HEK293T (cell line): ENCODE data around the gene CBFA2T2.
"Not testable (repeated sequence)": the region's sequence is repeated elsewhere in the genome, so short reads cannot be mapped to it uniquely, and the experiment has no call there.

Source experiments
- CTCF ChIA-PET: fragments of 350-600 bp; formaldehyde crosslinking; extraction: SDS; loops from one replicate; lab custom pipeline; 2021; ENCODE audit warnings: antibody characterized with exemption, inconsistent platforms; lab: Yijun Ruan, JAX
- POLR2A ChIA-PET: fragments of 350-600 bp; formaldehyde crosslinking; extraction: SDS; loops from one replicate; lab custom pipeline; 2020; ENCODE audit warnings: antibody characterized with exemption, inconsistent platforms; lab: Yijun Ruan, JAX
- DNase-seq: peaks from one replicate; pipeline ENCODE4 v3.0.0; 2012; ENCODE audit warnings: mixed read lengths; ENCODE audit errors: extremely low spot score
- ARNT ChIP-seq: fragments of 450-650 bp; IDR thresholded peaks from 2 replicates; pipeline ENCODE4 v1.6.1; 2017; ENCODE audit warnings: mild to moderate bottlenecking
- BHLHE40 ChIP-seq: fragments of 450-650 bp; IDR thresholded peaks from 2 replicates; pipeline ENCODE4 v1.6.1; 2016; ENCODE audit warnings: mild to moderate bottlenecking, moderate library complexity, borderline replicate concordance
- CTBP1 ChIP-seq: fragments of 450-650 bp; IDR thresholded peaks from 2 replicates; pipeline ENCODE4 v1.6.1; 2016; ENCODE audit warnings: borderline replicate concordance
- ELF4 ChIP-seq: fragments of 450-650 bp; IDR thresholded peaks from 2 replicates; pipeline ENCODE4 v1.6.1; 2017; ENCODE audit warnings: antibody characterized with exemption
- FOXA1 ChIP-seq: fragments of 450-650 bp; IDR thresholded peaks from 2 replicates; pipeline ENCODE4 v1.6.1; 2016; ENCODE audit warnings: mild to moderate bottlenecking
- FOXK2 ChIP-seq: fragments of 450-650 bp; IDR thresholded peaks from 2 replicates; pipeline ENCODE4 v1.6.1; 2016; ENCODE audit warnings: mild to moderate bottlenecking
- FOXM1 ChIP-seq: fragments of 450-650 bp; IDR thresholded peaks from 2 replicates; pipeline ENCODE4 v1.6.1; 2017; ENCODE audit warnings: mild to moderate bottlenecking, borderline replicate concordance
- HDGF ChIP-seq: fragments of 450-650 bp; IDR thresholded peaks from 2 replicates; pipeline ENCODE4 v1.6.1; 2017; ENCODE audit warnings: antibody characterized with exemption, borderline replicate concordance
- L3MBTL2 ChIP-seq: fragments of 450-650 bp; conservative IDR thresholded peaks from 2 replicates; pipeline ENCODE4 v1.6.1; 2016; ENCODE audit warnings: mild to moderate bottlenecking
- LEF1 ChIP-seq: fragments of 450-650 bp; IDR thresholded peaks from 2 replicates; pipeline ENCODE4 v1.6.1; 2017; ENCODE audit warnings: mild to moderate bottlenecking, borderline replicate concordance
- NFRKB ChIP-seq: fragments of 450-650 bp; IDR thresholded peaks from 2 replicates; pipeline ENCODE4 v1.6.1; 2016; ENCODE audit warnings: mild to moderate bottlenecking, moderate library complexity
- PKNOX1 ChIP-seq: fragments of 450-650 bp; IDR thresholded peaks from 2 replicates; pipeline ENCODE4 v1.6.1; 2016
- SP1 ChIP-seq: fragments of 450-650 bp; IDR thresholded peaks from 2 replicates; pipeline ENCODE4 v1.6.1; 2017
- SUZ12 ChIP-seq: fragments of 450-650 bp; IDR thresholded peaks from 2 replicates; pipeline ENCODE4 v1.6.1; 2016; ENCODE audit warnings: mild to moderate bottlenecking
- TARDBP ChIP-seq: fragments of 450-650 bp; IDR thresholded peaks from 2 replicates; pipeline ENCODE4 v1.6.1; 2016
- ZNF384 ChIP-seq: fragments of 450-650 bp; IDR thresholded peaks from 2 replicates; pipeline ENCODE4 v1.6.1; 2016

Gene CBFA2T2

DNA sequence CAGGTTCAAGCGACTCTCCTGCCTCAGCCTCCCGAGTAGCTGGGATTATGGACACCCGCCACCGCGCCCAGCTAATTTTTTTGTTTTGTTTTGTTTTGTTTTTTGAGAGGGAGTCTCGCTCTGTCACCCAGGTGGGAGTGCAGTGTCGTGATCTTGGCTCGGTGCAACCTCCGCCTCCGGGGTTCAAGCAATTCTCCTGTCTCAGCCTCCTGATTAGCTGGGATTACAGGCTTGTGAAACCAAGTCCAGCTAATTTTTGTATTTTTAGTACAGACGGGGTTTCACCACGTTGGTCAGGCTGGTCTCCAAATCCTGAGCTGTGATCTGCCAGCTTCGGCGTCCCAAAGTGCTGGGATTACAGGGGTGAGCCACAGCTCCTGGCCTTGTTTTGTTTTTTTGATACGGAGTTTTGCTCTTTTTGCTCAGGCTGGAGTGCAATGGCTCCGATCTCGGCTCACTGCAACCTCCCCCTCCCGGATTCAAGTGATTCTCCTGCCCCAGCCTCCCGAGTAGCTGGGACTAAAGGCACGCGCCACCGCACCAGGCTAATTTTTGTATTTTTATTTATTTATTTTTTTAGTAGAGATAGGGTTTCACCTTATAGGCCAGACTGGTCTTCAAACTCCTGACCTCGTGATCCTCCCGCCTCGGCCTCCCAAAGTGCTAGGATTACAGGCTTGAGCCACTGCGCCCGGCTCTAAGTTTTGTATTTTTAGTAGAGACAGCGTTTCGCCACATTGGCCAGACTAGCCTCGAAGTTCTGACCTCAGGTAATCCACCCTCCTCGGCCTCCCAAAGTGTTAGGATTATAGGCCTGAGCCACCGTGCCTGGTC lies 1.0 kb upstream of the CBFA2T2 start:
- TF ChIP-seq L3MBTL2 = peak; percentile 69
- CTCF ChIA-PET = interaction anchor here (0.9 to 1.0 kb wide), 2 partner anchors 12 to 13 kb away, joined by 3 read pairs; no protein-coding TSS in a partner anchor
- DNase-seq = not testable (repeated sequence)
- POLR2A ChIA-PET = interaction anchor here (0.8 to 2.5 kb wide), 11 partner anchors 10 to 183 kb away, joined by 3 to 24 read pairs (median 5); no protein-coding TSS in a partner anchor

GRCh38 chr20:33489495-33490022 lies 337 bp upstream of the CBFA2T2 start:
- POLR2A ChIA-PET = interaction anchor here (0.6 to 2.5 kb wide), 27 partner anchors 9 to 476 kb away, joined by 3 to 24 read pairs (median 3); partner anchors contain the start of gene SNTA1
- TF ChIP-seq SP1 (no peak), NFRKB (no peak), CTBP1 (no peak), ELF4 (peak; percentile 25; the same call in 1 of the 2 replicates), PKNOX1 (peak; percentile 43; the same call in 1 of the 2 replicates), SUZ12 (no peak), TARDBP (no peak), L3MBTL2 (peak; percentile 65), FOXM1 (no peak), FOXK2 (no peak), HDGF (no peak), LEF1 (no peak), FOXA1 (no peak)
- CTCF ChIA-PET = interaction anchor here (0.7 to 1.0 kb wide), 3 partner anchors 12 to 26 kb away, joined by 3 read pairs; no protein-coding TSS in a partner anchor

DNA sequence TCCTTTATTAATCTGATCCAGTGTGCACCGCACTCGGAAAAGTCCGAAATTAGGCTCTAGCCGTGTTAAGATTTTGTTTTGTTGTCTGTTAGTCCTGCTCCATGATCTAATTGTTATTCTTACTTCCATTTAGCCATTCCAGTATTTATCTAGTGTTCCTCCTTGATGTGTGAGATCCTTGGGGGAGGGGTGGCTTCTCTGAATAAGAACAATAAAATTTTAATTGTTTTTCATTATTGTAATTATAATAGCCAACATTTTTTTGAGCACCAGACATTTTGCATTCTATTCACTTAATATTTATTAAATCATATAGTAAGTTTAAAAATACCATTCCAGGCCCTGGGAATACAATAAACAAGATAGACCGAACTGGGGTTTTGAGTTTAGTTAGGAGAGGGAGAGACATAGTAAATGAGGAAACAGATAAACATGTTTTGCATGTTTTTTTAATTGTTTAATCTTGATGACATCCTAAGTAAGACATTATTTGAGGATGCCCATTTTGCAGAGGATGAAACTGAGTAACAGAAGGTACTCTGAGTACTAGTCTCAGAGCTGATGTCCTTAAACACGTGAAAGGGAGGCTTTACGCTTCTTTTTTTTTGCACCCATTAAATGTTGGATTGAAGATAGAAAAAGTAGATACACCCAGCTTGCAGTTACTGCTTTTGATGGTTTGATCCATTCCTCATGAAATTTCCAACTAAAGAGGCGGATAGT lies 1.2 kb downstream of the CBFA2T2 start:
- ChIA-PET CTCF (interaction anchor here (0.6 kb wide), 1 partner anchor 39 kb away, joined by 3 read pairs; no protein-coding TSS in a partner anchor), POLR2A (interaction anchor here (0.6 to 2.5 kb wide), 8 partner anchors 9 to 173 kb away, joined by 3 to 24 read pairs (median 7); no protein-coding TSS in a partner anchor)
- TF ChIP-seq ELF4 (no peak), SUZ12 (no peak), ZNF384 (no peak), CTBP1 (no peak), HDGF (no peak), FOXM1 (no peak), FOXK2 (no peak), FOXA1 (no peak), TARDBP (no peak), PKNOX1 (no peak), BHLHE40 (no peak), SP1 (no peak)

More at GRCh38 chr20:33489495-33490022, 337 bp upstream of the CBFA2T2 start:
- DNase-seq = peak; percentile 99

GRCh38 chr20:33493076-33493766 lies 3.3 kb downstream of the CBFA2T2 start:
- ChIA-PET CTCF (no interaction called here), POLR2A (no interaction called here)

More for the DNA sequence above, 1.2 kb downstream of the CBFA2T2 start:
- no peak for DNase-seq

GRCh38 chr20:33496776-33497175 lies 6.9 kb downstream of the CBFA2T2 start:
- POLR2A ChIA-PET, DNase-seq, CTCF ChIA-PET: not testable (repeated sequence)

More at GRCh38 chr20:33493076-33493766, 3.3 kb downstream of the CBFA2T2 start:
- DNase-seq = no peak
- TF ChIP-seq ZNF384 = no peak
- TF ChIP-seq LEF1 = no peak
- TF ChIP-seq HDGF = no peak
- no peak for TF ChIP-seq TARDBP
- no peak for TF ChIP-seq FOXK2
- no peak for TF ChIP-seq ELF4
- TF ChIP-seq CTBP1 = no peak
- no peak for TF ChIP-seq FOXM1

DNA sequence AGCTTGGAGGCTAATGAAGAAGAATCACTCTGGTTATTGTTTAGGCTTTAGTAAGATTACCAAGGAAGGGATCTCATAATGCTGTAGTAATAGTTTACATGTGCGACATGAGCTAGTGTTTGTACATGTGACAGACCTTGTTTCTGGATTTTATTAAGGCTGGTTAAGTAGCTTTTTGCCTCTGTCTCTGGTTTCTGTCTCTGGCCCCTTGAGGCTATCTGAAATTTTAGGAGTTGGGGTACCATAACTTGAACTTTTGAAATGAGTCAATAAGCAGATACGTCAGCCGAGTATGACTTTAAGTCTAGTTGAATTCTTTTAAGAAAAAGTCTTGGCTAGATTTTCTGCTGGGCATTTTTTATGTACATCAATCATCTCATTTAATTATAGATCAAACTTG lies 9.5 kb downstream of the CBFA2T2 start:
- POLR2A ChIA-PET = interaction anchor here (0.7 to 1.7 kb wide), 2 partner anchors 9 to 10 kb away, joined by 3 to 8 read pairs; partner anchors contain the start of gene CBFA2T2
- CTCF ChIA-PET = no interaction called here
- DNase-seq = no peak
- TF ChIP-seq SUZ12 (no peak), ZNF384 (no peak), FOXA1 (no peak), FOXM1 (no peak), FOXK2 (no peak), ARNT (no peak), LEF1 (no peak), TARDBP (no peak), NFRKB (no peak), BHLHE40 (no peak), HDGF (no peak), L3MBTL2 (no peak), CTBP1 (no peak)
